ENCODE measurements around the gene DMAP1.

Gene DMAP1

DNA sequence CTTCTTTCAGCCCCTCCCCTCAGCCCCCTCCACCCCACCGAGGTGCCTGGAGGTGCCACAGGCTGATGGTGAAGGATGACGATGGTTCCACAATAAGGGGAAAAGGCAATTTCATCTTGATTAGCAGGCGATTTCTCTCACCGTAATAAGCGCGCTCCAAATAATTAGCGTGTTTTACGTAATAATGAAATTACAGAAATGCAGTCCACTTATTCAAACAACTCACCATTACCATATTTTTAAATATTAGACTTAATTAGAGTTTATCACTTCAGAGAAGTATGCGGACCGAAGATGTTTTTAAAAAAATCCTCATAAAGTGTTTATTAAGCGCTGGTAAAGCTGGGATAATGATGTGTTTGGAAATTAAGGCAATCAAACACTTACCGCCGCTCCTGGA, 14.9 kb downstream of the DMAP1 start:
- no peak for DNase-seq

DNA sequence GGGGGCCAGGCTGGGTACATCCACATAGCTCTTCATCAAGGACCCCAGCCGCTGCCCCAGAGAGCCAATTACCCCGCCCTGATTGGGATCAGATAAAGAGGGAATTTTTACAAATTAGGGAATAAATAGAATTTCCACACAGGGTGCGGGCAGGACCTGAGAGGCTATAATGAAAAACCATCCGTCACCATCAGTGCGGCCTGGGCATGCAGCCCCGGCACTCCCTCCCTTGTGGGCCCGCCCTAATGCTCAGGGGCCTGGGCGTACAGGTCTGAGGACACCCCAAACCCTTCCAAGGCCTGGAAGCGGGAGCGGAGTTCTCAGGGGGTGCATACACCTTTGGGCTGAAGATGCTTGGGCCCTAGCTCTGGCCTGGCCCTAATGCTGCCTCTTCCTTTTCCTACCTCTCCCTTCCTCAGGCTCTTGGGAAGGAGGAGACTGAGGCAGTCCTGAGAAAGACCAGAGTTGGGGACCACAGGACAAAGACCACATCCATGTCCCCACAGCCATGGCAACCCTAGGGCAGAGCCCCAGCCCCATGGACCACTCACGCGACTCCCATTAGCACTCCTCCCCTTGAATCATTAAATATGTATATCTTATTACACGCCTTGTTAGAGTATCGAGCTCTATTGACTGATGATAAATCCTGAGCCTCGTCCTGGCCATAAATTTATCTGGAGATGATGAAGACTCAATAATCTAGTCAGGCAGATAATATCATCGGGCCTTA, 16.3 kb downstream of the DMAP1 start:
- no peak for DNase-seq

DNA sequence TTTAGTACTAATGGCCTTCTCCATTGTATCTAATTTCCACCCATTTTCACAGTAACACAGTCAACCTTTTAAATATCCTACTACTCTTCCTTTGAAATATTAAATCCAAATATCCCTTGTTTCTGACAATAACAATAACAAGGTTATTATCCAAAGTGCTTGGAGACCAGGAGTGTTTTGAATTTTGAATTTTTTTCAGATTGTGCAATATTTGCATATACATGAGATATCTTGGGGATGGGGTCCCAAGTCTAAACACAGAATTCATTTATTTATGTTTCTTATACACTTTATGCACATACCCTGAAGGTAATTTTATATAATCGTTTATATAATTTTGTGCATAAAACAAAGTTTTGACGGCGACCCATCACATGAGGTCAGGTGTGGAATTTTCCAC, 17.5 kb downstream of the DMAP1 start:
- no peak for DNase-seq

DNA sequence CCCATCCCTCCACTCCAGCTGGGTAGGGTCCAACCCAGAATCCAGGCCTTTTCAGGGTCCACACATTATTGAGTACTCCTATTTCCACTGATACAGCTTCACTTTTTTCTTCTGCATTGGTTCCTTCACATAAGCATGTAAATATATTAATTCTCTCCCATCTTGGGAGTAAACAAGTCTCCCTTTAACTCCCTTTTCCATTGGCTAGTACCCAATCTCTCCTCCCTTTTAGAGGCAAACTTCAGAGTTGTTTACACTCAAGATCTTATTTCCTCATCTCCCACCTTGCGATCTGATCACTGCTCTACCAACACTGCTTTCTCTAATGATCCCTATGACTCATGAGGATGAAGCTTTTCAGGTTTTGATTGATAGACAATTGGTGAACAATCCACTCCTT, 20.3 kb downstream of the DMAP1 start:
- no peak for DNase-seq

DNA sequence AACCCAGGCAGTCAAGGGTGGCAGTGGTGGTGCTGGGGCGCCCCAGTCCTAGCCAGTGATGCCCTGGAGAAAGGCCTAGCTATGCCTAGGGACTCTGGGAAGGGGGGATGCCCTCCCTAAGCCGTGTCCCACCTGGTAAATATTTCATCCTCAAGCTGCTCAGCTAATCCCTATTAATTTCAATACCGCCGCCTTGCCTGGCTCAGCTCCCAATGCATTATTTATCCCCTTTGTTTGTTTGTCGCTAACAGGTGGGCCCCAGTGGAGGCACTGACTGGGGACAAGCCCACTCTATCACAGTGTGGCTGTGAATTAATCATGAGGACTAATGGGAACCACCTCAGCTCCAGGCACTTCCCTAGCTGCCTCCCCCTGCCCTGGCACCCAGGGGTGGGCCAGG, 22.5 kb downstream of the DMAP1 start:
- DNase-seq, result no peak

GRCh38 chr1:44236490-44237272, 23.4 kb downstream of the DMAP1 start:
- no peak for DNase-seq

- peak; percentile 83 for DNase-seq
Observed at GRCh38 chr1:44237721-44238457, 24.6 kb downstream of the DMAP1 start.

- DNase-seq, result no peak
Observed at GRCh38 chr1:44238660-44239059, 25.4 kb downstream of the DMAP1 start.

GRCh38 chr1:44239331-44239960, 26.2 kb downstream of the DMAP1 start:
- DNase-seq, result peak; percentile 6

GRCh38 chr1:44239961-44240371, 26.7 kb downstream of the DMAP1 start:
- no peak for DNase-seq

DNA sequence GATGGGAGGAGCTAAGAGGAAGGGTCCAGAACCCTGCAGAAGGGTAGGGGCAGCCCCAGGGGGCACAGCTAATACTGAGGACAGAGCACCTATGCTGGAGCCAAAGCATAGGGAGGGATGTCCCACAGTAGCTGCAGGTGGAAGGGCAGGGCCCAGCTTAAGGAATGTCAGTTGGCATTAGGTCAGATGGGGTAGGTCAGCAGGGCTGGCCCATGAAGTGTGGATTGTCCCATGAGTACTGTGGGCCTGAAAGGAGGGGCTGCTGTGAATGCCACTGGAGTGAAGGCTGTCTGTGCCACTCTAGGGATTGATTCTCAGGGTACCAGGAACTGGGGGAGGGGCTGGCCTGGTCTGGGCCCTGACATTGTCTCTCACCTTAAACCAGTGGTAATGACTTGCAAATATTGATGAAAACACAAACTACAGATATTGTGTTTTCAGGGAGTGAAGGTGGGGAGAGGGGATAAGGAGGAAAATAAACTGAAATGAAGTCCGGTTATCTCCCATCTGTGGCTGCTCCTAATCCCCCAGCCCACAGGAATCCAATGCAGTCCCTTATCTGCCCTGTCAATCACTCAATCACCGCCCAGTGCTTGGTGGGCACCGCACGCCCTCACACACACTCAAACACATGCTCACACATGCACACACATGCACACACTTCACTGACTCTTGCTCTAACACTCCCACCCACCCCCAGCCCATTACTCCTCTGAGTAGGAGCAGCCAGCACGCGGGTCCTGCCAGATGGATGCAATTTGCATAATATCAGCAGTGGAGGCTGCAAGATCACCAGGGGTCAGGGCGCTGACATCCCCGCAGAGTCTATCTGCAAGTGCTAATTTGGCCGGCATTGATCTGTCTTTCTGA, 27.8 kb downstream of the DMAP1 start:
- DNase-seq, result peak; percentile 16

- no peak for DNase-seq
Observed at GRCh38 chr1:44242746-44243145, 29.5 kb downstream of the DMAP1 start.

DNA sequence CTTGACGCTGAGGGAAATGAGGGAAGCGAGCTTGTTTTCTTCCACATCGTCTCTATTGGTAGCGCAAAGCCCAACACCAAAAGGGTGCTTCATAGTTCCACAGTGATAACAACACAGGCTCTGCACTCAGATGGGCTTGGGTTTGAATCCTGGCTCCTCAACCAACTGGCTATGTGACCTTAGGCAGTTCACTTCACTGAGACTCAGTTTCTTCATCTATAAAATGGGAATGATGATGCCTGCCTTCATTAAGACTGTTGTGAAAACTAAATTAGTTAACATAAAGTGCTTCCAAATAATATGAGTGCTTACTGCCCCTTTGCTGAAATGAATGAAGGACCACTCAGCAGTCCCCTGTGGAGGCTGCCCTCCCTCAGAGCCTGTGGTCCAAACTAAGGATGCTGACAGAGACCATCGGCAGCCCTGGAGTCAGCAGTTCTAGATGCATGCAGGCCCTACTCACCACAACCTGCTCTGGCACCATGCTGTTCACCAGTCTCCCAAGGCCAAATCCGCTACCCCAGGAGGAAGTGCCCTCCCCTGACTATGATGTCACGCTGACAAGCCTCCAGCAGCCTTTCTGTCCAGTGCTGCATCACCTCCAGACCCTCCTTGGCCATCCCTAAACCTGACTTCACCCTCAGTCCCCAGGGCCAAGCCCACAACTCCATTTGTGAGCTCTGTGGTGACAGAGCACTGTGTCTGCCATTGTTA, 30.7 kb downstream of the DMAP1 start:
- no peak for DNase-seq

GRCh38 chr1:44244986-44245385, 31.7 kb downstream of the DMAP1 start:
- no peak for DNase-seq

- no peak for DNase-seq
Observed at GRCh38 chr1:44246806-44247205, 33.5 kb downstream of the DMAP1 start.

DNA sequence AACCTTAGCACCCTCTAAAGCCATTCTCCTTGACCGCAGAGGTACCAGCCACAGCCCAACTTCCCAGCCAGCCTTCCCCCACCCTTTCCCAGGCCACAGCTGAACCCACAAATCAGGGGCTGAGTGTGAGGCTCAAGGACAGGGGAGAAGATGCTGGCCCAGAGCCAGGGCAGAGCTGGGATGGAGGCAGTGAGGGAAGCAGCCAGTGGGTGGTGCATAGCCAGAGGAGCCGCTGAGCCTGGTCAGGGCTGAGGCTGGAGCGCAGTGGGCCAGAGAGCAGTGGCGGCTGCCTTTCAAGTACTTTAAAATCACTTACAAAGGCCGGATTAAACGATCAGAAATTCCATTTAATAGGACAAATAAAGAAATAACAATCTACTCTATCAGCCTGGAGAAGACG, 36.3 kb downstream of the DMAP1 start:
- DNase-seq, result no peak

- DNase-seq, result no peak
Observed at GRCh38 chr1:44250068-44250781, 37.0 kb downstream of the DMAP1 start.

- DNase-seq, result no peak
Observed at GRCh38 chr1:44251486-44251885, 38.2 kb downstream of the DMAP1 start.

GRCh38 chr1:44251989-44252671, 38.9 kb downstream of the DMAP1 start:
- no peak for DNase-seq

GRCh38 chr1:44254392-44254910, 41.2 kb downstream of the DMAP1 start:
- DNase-seq, result no peak
